ENCODE results near the gene EPN2.

Gene EPN2

DNA sequence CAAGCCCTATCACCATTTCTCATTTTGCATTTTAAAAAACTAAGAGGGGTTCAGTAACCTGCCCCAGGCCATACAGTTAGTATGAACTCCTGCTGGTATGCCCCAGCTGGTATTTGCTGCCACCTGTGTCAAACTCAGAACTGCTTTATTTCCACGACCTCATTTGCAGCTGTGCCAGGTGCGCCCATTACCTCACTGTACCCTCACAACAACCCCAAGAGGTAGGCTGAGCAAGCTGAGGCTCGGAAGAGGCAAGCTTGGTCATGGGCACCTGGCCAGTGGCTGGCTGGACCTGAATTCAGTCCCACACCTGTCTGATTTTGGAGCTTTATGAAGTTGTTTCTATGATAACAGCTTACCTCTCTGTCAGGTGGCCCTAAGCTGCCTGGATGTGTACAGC, 7.6 kb downstream of the EPN2 start:
- H3K4me3 ChIP-seq (ENCODE audit: low read length), result no peak overlapping the region
- no peak for DNase-seq (ENCODE audit: low read depth)
- TF ChIP-seq, protein P1, sequence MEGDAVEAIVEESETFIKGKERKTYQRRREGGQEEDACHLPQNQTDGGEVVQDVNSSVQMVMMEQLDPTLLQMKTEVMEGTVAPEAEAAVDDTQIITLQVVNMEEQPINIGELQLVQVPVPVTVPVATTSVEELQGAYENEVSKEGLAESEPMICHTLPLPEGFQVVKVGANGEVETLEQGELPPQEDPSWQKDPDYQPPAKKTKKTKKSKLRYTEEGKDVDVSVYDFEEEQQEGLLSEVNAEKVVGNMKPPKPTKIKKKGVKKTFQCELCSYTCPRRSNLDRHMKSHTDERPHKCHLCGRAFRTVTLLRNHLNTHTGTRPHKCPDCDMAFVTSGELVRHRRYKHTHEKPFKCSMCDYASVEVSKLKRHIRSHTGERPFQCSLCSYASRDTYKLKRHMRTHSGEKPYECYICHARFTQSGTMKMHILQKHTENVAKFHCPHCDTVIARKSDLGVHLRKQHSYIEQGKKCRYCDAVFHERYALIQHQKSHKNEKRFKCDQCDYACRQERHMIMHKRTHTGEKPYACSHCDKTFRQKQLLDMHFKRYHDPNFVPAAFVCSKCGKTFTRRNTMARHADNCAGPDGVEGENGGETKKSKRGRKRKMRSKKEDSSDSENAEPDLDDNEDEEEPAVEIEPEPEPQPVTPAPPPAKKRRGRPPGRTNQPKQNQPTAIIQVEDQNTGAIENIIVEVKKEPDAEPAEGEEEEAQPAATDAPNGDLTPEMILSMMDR (conservative IDR thresholded peaks at IDR 0.05; ENCODE audit: low read length), result no peak

DNA sequence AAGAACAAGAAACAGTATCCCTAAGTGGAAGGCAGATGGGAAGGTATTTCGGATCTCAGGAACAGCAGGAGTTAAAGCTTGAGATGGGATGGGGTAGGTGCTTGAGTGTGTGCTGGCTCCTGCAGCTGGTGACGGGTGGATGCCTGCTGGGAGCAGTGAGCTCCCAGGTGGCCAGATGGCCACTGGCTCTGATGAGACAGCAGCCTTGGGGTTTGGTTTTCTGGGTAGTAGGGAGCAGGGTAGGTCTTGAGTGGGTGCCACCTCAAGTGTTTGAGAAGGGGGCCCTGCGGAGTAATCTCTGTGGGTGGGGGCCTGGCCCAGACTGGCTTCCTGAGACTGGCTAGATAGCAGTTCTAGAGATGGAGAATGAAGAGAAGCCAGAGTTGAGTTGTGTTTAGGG, 10.3 kb downstream of the EPN2 start:
- DNase-seq (ENCODE audit: low read depth), result no peak
- no peak overlapping the region for H3K4me3 ChIP-seq (ENCODE audit: low read length)
- TF ChIP-seq, protein P1 (conservative IDR thresholded peaks at IDR 0.05; ENCODE audit: low read length), result no peak

DNA sequence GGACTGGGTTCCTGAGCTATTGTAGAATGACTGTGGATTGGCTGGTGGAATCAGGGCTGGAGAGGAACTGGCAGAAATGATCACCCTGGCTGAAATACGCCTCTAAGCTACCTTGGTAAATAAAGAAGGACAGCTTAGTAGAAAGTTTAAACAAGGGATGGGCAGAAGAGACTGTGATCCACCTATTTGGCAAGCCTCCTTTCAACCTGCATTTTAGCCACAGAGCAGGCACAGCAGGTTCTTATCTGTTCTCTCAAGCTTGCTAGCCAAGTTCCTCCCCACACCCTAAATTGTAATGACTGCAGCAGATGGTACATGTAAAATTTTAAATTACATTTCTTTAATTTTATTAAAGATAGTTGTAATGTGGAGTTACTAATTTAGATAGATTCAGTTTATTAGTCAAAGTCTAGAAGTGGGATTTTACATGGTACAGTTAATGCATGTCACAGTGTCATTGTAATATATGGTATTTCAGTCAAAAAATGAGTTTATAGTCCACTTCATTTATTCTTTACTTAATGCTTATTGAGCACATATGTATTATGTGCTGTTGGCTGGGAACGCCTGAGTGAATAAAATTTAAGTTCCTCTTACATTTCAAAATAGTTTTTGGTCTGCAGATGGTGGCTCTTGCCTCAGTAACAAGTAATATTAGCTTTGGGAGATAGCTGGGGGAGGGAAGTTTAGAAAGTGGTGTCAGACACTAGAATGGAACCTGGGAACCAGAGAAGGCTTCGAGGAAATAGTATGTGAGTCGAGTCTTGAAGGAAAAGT, 11.2 kb downstream of the EPN2 start:
- TF ChIP-seq, protein P1 (conservative IDR thresholded peaks at IDR 0.05; ENCODE audit: low read length), result no peak
- DNase-seq (ENCODE audit: low read depth), result no peak
- H3K4me3 ChIP-seq (ENCODE audit: low read length), result no peak overlapping the region

DNA sequence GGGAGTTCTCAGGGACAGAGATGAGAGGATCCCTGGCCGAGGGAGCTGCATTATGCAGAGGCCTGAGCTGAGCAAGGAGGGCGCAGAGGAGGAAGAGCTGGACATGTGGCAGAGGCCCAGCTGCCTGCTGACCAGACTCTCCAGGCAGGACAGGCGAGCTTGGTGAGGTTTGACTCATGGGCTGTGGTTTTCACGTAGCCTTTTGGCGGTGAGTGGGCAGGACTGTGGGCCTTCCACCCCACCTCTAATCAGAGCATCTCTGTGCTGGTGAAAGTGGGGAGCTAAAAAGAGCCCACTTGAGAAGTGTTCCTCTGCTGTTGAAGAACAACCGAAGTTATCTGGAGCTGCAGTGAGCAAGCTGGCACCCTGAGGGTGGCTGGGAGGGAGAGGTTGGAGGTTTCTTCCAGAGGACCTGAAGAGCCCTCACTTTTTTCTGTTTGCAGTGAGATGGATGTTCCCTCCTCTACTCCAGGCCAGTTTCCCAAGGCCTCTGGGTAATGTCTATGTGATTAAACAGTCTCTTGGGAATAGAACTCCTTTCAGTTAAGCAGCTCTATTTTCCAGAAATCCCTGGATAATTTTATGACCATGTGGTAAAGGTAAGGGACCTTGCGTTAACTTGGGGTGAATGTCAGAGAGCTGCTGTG, 11.9 kb downstream of the EPN2 start:
- no peak overlapping the region for H3K4me3 ChIP-seq (ENCODE audit: low read length)
- DNase-seq (ENCODE audit: low read depth), result peak; percentile 83
- TF ChIP-seq, protein P1 (conservative IDR thresholded peaks at IDR 0.05; ENCODE audit: low read length), result no peak

DNA sequence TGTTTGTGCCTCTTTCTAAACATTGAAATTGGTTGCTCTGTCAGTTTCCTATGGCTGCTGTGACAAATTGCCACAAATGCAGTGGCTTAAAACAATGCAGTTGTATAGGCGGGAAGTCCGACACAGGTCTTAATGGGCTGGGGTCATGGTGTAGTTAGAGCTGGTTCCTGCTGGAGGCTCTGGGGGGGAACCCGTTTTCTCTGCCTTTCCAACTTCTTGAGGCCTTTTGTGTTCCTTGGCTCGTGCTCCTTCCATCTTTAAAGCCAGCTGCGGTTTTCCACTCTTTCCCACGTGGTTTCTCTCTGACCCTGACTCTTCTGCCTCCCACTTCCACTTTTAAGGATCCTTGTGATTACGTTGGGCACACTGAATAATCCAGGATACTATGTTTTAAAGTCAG, 12.5 kb downstream of the EPN2 start:
- H3K4me3 ChIP-seq (ENCODE audit: low read length), result no peak overlapping the region
- TF ChIP-seq, protein P1 (conservative IDR thresholded peaks at IDR 0.05; ENCODE audit: low read length), result no peak
- DNase-seq (ENCODE audit: low read depth), result no peak

DNA sequence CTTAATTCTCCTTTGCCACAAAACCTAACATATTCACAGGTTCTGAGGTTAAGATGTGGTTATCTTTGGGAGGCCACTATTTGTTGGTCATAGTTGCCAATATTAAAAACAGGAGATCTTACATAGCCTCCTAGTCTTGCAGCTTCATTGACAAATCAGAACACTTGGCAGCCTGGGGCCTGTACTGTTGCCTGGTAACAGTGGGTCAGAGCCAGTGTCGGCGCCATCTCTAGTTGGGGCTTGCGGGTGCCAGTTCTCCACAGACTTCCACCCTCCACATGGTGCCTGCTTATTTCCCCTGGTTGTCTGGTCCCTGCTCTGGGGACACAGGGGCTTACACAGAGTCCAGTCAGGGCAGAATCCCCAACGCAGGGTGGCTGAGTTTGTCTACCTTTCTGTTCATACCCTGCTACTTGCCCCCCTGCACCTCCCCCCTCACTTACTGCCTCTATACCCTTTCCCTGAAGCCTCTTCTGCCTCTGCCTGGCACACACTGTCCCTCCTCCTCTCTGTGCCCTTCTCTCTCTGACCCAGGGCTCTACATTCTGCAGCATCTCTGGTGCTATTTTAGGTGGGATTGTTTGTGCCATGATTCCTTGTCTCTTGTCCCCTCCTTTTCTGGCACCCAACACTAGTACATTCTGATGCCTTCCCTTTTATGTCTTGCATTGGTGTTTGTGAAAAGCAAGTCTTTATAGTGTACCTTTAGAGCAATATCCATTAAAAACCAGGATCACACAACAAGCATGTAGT, 13.4 kb downstream of the EPN2 start:
- DNase-seq (ENCODE audit: low read depth), result peak; percentile 46
- no peak overlapping the region for H3K4me3 ChIP-seq (ENCODE audit: low read length)
- TF ChIP-seq, protein P1 (conservative IDR thresholded peaks at IDR 0.05; ENCODE audit: low read length), result no peak
